ENCODE measurements around the gene PLVAP. TPM values are rescaled to one million over a fixed set of nuclear protein-coding genes. Genes with fewer than 3 reads are reported as not detected.

PLVAP gene
- total RNA-seq, 4 donors from 2014 or later: 11.7 to 96.5 (median 50.2) TPM

GRCh38 chr19:17409990-17410389 is 32.8 kb upstream of the PLVAP start:
- no peak for TF ChIP-seq CTCF (IDR thresholded peaks at IDR 0.05)
- TF ChIP-seq POLR2A (IDR thresholded peaks at IDR 0.05): no peak
- intact Hi-C loops (cut with DNase I; ENCODE audit: low total_unique reads): no loop called here
- no peak overlapping the region for H3K4me3 ChIP-seq (ENCODE audit: low read depth, poor library complexity, severe bottlenecking)
- 88 to 92% methylated on average over 9 of the region's 9 CpGs for WGBS, 2 donors
- DNase-seq (ENCODE audit: low spot score in 2 of 2): no peak

GRCh38 chr19:17406887-17407196 is 29.7 kb upstream of the PLVAP start:
- no peak for DNase-seq (ENCODE audit: low spot score in 2 of 2)
- WGBS, 2 donors: 67 to 73% methylated on average over 2 of the region's 2 CpGs
- intact Hi-C loops (cut with DNase I; ENCODE audit: low total_unique reads): no loop called here
- no peak overlapping the region for H3K4me3 ChIP-seq (ENCODE audit: low read depth, poor library complexity, severe bottlenecking)
- TF ChIP-seq CTCF (IDR thresholded peaks at IDR 0.05): no peak
- TF ChIP-seq POLR2A (IDR thresholded peaks at IDR 0.05): no peak

GRCh38 chr19:17406046-17406886 is 29.1 kb upstream of the PLVAP start:
- DNase-seq (ENCODE audit: low spot score in 2 of 2): no peak
- H3K4me3 ChIP-seq (ENCODE audit: low read depth, poor library complexity, severe bottlenecking): no peak overlapping the region
- TF ChIP-seq POLR2A (IDR thresholded peaks at IDR 0.05) (no peak), CTCF (IDR thresholded peaks at IDR 0.05) (no peak)
- 60 to 79% methylated on average over 10 of the region's 10 CpGs for WGBS, 2 donors
- intact Hi-C loops (cut with DNase I; ENCODE audit: low total_unique reads): no loop called here

GRCh38 chr19:17405250-17406045 is 28.3 kb upstream of the PLVAP start, which contains the start of gene BST2:
Gene BST2 (minus strand): TSS chr19:17405630. CDS start chr19:17405575, 55 bp downstream.
- WGBS, 2 donors: 74 to 75% methylated on average over 18 of the region's 18 CpGs
- intact Hi-C loops (cut with DNase I; ENCODE audit: low total_unique reads): no loop called here
- no peak for DNase-seq (ENCODE audit: low spot score in 2 of 2)
- TF ChIP-seq POLR2A (IDR thresholded peaks at IDR 0.05) (no peak), CTCF (IDR thresholded peaks at IDR 0.05) (no peak)
- no peak within 1 kb of the TSS for H3K4me3 ChIP-seq (ENCODE audit: low read depth, poor library complexity, severe bottlenecking)

GRCh38 chr19:17404621-17405249 is 27.6 kb upstream of the PLVAP start:
- TF ChIP-seq CTCF (IDR thresholded peaks at IDR 0.05) (no peak), POLR2A (IDR thresholded peaks at IDR 0.05) (no peak)
- no peak for DNase-seq (ENCODE audit: low spot score in 2 of 2)
- 75 to 85% methylated on average over 7 of the region's 7 CpGs for WGBS, 2 donors
- H3K4me3 ChIP-seq (ENCODE audit: low read depth, poor library complexity, severe bottlenecking): no peak overlapping the region
- intact Hi-C loops (cut with DNase I; ENCODE audit: low total_unique reads): no loop called here

All from lower leg skin (tissue), 4 donors.